Jurkat, Clone E6-1 (cell line): ENCODE results near the gene BTNL9. TPM values are rescaled to one million over a fixed set of nuclear protein-coding genes. Genes with fewer than 3 reads are reported as not detected.
"Not testable (repeated sequence)": the region's sequence is repeated elsewhere in the genome, so short reads cannot be mapped to it uniquely, and the experiment has no call there.

Source experiments
- DNase-seq: peaks from one replicate; pipeline ENCODE4 v3.0.0-alpha.2; 2011; ENCODE audit warnings: low read depth, low spot score
- H3K4me3 ChIP-seq: 2 replicates; pipeline ENCODE4 v1.5.1; 2011; ENCODE audit warnings: mild to moderate bottlenecking, low read length, control low read depth, moderate library complexity
- polyA plus RNA-seq: library from polyadenylated mRNA; unstranded; fragments of >200 nt; gene quantifications from one replicate; pipeline ENCODE4 v1.2.1, GENCODE V29; 2012; ENCODE audit warnings: missing spikeins; ENCODE audit not compliant: insufficient read length, insufficient read depth

Gene BTNL9
- polyA plus RNA-seq: 39.4 TPM

DNA sequence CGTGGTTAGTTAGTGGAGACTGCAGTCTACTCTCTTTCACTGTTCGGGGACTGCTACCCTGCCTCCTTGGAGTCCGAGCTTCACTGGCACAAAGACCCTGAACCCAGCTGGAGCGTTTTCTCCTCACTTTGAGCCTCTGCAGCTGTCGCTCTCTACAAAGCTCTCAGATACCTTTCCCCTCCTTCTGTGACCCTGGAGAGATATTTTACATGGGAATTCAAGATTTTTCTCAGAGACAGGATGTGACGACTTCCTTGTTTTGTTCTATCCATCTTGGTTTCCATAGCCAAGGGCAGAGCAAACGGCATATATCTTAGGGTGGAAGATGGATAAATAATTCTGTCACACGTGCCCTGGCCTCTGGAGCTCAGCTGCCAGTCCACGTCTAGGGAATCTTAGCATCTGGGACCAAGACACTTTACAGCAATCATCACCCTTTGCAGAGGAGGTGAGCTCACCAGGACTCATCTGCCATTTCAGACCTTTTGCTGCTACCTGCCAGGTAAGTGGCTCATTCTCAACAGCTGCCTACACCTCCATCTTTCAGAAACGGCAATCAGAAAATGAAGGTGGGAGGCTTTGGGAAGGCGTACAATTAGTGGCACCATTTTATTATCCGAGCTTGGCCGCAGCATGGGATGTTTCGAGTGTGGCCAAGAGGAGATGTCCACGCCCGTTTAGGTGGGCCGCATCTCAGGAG, at the start of gene BTNL9:
TSS of gene BTNL9 (plus strand) at position 336 of the 700 bp plus-strand sequence. CDS start 5,224 bp downstream, outside the sequence.
- no peak for DNase-seq
- H3K4me3 ChIP-seq: no peak within 1 kb of the TSS

DNA sequence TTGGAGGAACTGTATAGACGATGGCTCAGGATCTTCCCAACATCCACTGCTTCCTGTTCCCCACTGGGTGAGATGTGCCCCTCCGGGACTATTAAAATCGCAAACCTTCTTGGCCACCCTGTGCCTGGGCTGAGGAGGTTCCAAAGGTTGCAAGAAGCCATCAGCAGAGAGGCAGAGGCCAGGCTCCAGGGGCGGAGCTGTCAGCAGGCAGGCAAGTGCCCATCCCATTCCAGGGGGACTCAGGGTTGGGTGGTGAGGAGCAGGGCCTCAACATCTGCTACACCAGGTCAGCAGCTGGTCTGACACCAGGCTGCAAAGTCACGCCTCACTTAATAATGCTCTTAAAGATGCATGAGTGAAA, 49.2 kb upstream of the BTNL9 start:
- no peak for DNase-seq
- no peak overlapping the region for H3K4me3 ChIP-seq

DNA sequence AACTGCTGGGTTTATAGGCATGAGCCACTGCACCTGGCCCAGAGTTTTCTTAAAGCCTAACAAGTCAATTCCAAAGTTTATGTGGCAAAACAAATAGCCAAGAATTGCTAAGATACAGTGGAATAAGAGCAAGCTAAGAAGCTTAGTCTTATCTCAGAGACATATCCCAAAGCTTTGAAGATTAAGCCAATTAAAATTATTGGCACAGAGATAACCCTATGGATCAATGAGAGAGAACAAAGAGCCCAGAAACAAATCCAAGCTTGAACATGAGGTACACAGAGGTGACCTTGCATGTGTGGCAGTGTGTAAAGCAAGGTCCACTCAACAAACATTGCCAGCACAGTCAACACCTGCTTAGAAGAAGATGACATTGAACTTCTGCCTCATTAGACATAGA, 38.1 kb upstream of the BTNL9 start:
- no peak for DNase-seq
- no peak overlapping the region for H3K4me3 ChIP-seq

DNA sequence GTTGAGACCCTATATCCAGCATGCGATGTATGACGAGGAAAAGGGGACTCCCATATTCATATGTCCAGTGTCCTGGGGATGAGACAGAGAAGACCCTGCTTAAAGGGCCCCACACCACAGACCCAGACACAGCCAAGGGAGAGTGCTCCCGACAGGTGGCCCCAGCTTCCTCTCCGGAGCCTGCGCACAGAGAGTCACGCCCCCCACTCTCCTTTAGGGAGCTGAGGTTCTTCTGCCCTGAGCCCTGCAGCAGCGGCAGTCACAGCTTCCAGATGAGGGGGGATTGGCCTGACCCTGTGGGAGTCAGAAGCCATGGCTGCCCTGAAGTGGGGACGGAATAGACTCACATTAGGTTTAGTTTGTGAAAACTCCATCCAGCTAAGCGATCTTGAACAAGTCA, 34.3 kb upstream of the BTNL9 start:
- no peak for DNase-seq
- H3K4me3 ChIP-seq: no peak overlapping the region

DNA sequence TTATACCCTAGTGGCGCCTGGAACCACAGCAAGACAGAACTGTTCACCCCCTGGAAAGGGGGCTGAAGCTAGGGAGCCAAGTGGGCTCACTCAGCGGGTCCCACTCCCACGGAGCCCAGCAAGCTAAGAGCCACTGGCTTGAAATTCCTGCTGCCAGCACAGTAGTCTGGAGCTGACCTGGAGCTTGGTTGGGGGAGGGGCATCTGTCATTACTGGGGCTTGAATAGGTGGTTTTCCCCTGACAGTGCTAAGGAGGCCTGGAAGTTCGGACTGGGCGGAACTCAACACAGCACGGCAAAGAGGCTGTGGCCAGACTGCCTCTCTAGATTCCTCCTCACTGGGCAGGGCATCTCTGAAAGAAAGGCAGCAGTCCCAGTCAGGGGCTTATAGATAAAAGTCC, 31.9 kb upstream of the BTNL9 start:
- DNase-seq: no peak

DNA sequence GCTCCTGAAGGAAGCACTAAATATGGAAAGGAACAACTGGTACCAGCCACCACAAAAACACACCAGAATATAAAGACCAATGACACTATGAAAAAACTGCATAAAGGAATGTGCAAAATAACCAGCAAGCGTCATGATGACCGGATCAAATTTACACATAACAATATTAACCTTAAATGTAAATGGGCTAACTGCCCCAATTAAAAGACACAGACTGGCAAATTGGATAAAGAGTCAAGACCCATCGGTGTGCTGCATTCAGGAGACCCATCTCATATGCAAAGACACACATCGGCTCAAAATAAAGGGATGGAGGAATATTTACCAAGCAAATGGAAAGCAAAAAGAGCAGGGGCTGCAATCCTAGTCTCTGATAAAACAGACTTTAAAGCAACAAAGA, 30.0 kb upstream of the BTNL9 start:
- not testable (repeated sequence) for DNase-seq, H3K4me3 ChIP-seq

More for the DNA sequence above, 31.9 kb upstream of the BTNL9 start:
- H3K4me3 ChIP-seq: no peak overlapping the region

DNA sequence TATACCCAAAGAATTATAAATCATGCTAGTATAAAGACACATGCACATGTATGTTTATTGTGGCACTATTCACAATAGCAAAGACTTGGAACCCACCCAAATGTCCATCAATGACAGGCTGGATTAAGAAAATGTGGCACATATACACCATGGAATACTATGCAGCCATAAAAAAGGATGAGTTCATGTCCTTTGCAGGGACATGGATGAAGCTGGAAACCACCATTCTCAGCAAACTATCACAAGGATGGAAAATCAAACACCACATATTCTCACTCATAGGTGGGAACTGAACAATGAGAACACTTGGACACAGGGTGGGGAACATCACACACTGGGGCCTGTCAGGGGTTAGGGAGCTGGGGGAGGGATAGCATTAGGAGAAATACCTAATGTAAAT, 25.4 kb upstream of the BTNL9 start:
- not testable (repeated sequence) for DNase-seq, H3K4me3 ChIP-seq

DNA sequence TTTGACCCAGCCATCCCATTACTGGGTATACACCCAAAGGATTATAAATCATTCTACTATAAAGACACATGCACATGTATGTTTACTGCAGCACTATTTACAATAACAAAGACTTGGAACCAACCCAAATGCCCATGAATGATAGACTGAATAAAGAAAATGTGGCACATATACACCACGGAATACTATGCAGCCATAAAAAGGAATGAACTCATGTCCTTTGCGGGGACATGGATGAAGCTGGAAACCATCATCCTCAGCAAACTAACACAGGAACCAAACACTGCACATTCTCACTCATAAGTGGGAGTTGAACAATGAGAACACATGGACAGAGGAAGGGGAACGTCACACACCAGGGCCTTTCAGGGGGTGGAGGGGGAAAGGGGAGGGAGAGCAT, 22.6 kb upstream of the BTNL9 start:
- DNase-seq, H3K4me3 ChIP-seq: not testable (repeated sequence)

DNA sequence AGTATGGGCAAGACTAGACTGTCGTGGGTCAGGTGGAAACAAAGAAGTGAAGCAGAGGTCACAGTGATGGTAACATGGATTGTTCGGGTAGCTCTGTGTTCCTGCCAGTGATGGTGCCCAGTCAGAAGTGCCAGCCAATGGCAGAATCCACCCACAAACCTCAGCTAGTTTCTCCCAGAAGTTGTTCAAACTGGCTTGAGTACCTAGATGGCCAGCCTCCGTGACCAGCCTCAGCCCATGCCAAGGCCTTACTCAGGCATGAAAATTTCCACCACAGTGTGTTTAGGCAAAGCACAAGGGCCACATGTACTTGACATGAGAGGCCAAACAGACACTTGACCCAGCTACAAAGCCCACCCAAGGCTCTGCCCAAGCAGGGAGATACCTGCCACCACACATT, 19.4 kb upstream of the BTNL9 start:
- no peak overlapping the region for H3K4me3 ChIP-seq
- DNase-seq: no peak

DNA sequence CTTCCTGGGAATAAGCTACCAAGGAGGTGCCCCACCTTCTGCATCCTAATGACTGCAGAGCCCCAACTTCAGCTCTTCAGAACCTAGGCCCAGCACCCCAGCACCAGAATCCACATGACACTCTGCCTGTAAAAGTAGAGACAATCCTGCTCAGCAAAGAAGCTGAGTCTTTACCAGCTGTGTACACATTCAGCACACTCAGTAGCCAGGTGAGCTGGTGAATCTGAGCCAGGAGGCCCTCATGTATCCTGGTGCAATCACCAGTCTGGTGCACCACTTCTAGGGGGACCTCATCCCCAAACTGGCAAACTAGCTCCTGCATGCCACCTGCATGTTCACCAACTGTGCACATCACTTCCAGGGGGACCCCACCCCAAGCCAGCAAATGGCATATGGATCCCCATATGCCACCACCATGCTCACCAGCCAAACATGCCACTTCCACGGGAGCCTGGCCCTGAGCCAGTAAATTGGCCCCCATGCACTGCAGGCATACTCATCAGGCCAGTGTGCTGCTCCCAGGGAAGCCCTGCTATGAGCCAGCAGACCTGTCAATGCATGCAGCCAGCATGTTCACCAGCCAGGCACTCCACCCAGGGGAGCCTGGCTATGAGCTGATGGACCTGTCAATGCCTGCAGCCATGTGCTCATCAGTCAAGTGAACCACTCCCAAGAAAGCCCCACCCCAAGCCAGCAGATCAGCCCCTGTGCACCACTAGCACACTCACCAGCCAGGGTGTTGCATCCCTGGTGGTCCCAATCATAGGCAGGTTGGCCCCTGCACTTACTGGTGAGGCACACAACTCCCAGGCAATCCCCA, 15.6 kb upstream of the BTNL9 start:
- no peak for DNase-seq
- H3K4me3 ChIP-seq: no peak overlapping the region

DNA sequence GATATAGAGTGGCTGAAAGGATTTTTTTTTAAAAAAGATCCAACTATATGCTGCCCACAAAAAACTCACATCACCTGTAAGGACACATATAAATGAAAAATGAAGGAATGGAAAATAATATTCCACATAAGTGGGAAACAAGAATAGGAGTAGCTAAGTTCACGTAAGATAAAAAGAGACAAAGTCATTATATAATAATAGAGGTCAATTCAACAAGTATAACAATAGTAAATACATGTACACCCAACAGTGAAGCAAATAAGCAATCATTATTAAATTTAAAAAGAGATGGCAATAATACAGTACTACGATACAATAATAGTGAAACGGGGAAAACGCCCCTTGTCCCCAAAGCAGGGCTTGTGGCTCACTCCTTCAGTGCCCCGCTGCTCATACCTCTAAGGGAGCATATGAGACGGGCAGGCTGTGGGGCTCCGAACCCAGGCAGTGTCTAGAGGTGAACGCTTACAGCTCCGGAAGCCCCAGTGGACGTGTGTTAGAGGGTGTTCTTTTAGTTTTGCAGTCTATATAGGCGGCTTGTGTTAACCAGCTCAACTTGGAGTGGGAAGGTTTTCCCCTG, 12.5 kb upstream of the BTNL9 start:
- H3K4me3 ChIP-seq: no peak overlapping the region
- no peak for DNase-seq

DNA sequence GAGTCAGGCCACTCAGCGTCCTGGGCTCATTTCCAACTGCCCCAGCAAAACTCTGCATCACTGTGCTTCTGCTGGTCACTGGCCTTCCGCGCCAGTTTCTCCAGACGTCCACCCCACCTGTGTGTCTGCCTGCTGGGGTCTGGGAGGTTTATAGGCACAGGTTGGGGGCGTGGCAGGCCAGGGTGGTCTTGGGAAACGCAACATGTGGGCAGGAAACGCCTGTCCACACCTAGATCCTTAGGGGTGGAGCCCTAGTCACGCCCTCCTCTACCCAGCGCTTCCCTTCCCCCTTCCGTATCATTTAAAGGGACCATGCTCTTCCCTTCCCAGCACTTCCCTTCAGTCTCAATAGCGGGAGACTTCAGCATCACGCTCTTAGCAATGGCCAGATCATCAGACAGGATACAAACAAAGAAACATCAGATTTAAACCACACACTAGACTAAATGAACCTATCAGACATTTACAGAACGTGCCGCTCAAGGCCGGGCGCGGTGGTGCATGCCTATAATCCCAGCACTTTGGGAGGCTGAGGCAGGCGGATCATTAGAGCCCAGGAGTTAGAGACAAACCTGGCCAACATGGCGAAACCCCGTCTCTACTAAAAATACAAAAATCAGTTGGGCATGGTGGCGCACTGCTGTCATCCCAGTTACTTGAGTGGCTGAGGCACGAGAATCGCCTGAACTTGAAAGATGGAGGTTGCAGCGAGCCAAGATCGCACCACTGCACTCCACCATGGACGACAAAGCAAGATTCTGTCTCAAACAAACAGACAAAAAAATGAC, 11.8 kb upstream of the BTNL9 start:
- DNase-seq: no peak

DNA sequence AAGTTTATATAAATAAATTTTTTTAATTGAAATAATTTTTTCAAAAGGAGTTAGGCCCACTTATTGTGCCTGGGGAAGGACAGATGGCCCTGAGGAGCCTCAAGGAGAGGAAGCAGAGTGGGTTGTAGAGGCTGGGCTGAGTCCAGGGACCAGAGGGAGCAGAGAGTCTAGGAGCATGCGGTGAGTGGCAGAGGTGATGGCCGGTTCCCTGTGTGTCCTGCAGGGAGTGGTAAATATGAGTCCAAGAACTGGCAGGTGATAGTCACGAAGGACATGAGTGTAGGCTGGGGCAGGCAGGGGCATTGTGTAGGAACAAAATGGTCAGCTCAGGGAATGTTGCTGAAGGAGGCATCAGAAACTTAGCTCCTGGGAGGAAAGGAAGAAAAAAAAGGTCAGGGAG, 8.3 kb upstream of the BTNL9 start:
- no peak overlapping the region for H3K4me3 ChIP-seq

More for the DNA sequence above, 11.8 kb upstream of the BTNL9 start:
- no peak overlapping the region for H3K4me3 ChIP-seq

DNA sequence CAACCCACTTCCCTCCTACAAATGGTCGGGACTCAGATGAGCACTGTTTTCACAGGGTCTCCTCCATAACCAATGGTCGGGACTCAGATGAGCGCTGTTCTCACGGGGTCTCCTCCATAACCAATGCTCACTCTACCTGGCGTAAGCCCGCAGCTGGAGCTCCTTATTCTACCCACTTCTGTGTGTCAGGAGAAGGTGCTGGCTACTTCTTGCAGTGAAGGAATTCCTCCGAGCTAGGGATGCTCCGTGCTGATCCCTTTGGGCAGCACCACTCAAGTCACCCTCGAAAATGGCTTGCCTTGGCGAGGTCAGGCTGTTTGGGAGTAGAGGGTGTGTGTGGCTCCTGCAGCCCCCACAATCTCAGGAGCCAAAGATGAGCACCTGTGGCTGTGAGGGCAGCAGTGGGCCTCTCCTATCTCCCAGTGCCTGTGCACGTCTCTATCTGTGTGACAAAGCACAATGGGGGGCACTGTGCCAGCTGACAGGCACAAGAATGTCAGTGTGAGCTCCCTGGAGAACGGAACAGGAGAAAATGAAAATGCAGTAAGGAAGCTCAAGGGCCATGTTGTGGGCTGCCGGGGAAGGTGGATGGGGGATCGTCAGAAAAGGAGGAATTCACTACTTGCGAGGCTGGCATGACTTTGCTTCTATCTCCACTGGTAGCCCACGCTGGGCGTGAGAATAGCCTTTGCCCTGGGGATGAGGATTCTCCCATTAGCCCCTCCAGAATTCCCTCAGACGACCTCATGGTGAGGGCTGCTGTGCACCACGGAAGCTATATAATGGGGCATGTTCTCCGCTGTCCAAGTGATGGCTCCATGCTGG, 3.9 kb upstream of the BTNL9 start:
- no peak overlapping the region for H3K4me3 ChIP-seq
- no peak for DNase-seq

More for the DNA sequence above, 8.3 kb upstream of the BTNL9 start:
- no peak for DNase-seq

DNA sequence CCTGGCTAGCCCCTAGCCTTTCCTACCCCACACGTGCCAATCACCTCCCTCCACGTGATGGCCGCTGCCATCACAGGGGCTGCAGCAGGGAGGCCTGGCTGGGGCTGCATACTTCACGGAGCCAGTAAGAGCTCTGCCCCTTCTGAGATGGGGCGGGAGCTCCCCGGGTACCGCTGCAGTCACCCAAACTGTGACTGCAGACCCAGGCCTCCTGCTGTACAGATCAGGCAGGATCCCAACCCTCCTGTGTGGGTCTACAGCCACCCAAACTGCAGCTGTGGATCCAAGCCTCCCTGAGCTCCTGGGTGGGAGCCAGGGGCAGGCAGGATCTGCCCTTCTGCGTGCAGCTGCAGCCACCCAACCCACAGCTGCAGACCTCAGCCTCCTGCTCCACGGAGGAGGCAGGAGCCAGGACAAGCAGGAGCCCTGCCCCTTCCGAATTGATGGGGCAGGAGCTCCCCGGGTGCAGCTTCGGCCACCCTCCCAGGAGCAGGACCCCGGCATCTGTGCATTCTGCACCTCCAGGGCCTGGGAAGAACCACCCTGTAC, 3.2 kb upstream of the BTNL9 start:
- no peak overlapping the region for H3K4me3 ChIP-seq
- no peak for DNase-seq

DNA sequence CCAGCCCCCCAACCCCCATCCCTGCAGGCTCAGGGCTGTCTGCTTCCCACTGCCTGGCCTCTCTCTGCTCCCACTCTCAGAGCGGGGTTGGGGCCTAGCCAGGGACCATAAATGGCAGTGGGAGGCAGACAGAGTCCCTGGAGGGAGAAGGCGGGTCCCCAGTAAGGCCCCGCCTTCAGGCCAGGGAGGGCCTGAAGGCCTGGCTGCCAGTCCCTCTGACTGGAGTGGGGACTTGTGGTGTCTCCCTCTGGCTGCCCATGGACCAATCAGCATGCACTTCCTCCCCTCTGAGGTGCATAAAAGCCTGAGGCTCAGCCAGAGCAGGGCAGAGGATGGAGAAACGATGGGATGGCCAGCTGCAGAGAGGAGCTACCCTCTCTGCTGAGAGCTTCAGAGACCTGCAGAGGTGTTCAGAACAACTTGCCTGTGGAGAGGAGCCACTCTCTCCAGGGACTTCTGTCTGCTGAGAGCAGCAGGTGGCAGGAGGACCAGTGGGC, 2.7 kb upstream of the BTNL9 start:
- peak; percentile 44 for DNase-seq
- H3K4me3 ChIP-seq: no peak overlapping the region

DNA sequence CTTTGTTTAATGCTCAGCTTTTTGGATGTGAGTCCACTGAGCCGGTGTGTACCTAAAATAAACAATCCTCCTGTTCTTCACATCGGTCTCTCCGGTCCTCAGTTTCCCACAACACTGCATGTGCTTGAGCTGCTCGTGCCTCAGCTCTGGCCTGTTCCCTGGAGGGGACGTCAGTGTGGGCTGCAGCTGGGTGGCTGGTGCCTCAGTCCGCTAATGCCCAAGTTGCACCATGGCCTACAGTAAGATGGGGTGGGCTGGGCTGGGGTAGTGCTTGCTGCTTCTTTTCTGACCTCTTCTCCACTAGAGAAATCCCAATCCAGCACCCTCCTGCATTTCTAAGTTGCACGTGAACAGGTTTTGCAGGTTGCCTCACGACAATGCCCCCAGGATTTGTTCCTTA, 595 bp upstream of the BTNL9 start:
- H3K4me3 ChIP-seq: no peak overlapping the region
- no peak for DNase-seq

DNA sequence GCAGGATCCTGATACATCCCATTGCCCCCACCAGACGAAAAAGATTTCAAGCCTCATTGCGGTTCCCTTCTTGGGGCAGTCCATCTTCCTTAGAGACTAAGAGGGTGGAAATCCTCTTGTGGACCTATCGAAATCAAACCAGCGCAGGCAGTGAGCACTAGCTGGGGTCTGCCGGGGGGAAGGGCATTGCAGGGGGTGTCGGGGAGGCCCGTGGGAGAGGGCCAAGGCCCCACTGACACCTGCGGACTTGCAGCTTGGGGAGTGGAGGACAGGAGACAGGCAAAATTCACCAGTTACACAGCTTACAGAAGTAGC, 522 bp downstream of the BTNL9 start:
- H3K4me3 ChIP-seq: no peak overlapping the region
- no peak for DNase-seq
